ENCODE measurements around the gene OR52B4. TPM values are rescaled to one million over a fixed set of nuclear protein-coding genes. Genes with fewer than 3 reads are reported as not detected.
A peak's percentile ranks its signal among the peaks of the same experiment; 100 is the strongest.

OR52B4 gene
- total and polyA plus RNA-seq, 9 of the 15 experiments (the other 6 are each of a cell fraction or from before 2014, with no cell fraction given), result not detected

DNA sequence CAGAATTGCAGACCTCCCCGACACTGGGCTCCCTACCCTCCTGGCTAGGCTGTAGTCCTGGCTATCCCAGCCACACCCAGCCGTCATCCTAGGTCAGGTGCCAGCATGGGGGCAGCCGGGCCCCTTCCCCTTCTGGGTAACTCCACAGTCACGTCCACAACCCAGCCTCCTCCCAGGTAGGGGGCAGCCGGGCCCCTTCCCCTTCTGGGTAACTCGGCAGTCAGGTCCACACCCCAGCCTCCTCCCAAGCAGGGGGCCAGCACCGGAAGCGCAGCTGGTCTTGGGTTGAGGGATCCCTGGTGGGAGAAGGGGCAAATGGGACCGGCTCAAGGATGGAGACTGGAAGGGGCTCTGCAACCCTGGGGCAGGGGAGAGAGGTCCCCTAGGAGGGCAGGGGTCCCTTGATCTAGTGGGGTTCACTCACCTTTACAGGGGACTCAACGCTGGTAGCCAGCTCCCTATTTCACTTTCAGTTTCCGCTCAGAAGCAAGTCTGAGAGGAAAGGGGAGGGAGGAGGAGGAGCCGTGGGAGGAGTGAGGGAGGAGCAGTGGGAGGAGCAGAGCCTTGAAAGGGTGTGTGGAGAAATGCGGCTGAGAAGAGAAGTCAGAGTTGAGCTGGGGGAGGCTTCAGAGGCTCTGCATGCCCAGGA is 25.1 kb upstream of the OR52B4 start, which contains the start of gene TRIM21 (continued):
- TF ChIP-seq, protein P1, sequence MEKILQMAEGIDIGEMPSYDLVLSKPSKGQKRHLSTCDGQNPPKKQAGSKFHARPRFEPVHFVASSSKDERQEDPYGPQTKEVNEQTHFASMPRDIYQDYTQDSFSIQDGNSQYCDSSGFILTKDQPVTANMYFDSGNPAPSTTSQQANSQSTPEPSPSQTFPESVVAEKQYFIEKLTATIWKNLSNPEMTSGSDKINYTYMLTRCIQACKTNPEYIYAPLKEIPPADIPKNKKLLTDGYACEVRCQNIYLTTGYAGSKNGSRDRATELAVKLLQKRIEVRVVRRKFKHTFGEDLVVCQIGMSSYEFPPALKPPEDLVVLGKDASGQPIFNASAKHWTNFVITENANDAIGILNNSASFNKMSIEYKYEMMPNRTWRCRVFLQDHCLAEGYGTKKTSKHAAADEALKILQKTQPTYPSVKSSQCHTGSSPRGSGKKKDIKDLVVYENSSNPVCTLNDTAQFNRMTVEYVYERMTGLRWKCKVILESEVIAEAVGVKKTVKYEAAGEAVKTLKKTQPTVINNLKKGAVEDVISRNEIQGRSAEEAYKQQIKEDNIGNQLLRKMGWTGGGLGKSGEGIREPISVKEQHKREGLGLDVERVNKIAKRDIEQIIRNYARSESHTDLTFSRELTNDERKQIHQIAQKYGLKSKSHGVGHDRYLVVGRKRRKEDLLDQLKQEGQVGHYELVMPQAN (IDR thresholded peaks at IDR 0.05; ENCODE audit: borderline replicate concordance), result peak; percentile 43; the same call in 1 of the 2 replicates
- TF ChIP-seq SREBF2 (CRISPR knock-in tag; IDR thresholded peaks at IDR 0.05), result no peak
- TF ChIP-seq HCFC1 (IDR thresholded peaks at IDR 0.05; ENCODE audit: low read depth, low read length), result 0 out of 2 replicates have a peak, but pooled peaks have one; percentile 3
- TF ChIP-seq, protein P2, sequence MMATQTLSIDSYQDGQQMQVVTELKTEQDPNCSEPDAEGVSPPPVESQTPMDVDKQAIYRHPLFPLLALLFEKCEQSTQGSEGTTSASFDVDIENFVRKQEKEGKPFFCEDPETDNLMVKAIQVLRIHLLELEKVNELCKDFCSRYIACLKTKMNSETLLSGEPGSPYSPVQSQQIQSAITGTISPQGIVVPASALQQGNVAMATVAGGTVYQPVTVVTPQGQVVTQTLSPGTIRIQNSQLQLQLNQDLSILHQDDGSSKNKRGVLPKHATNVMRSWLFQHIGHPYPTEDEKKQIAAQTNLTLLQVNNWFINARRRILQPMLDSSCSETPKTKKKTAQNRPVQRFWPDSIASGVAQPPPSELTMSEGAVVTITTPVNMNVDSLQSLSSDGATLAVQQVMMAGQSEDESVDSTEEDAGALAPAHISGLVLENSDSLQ (IDR thresholded peaks at IDR 0.05), result peak; percentile 60
- TF ChIP-seq BRF1 (IDR thresholded peaks at IDR 0.05; ENCODE audit: borderline replicate concordance, extremely low read depth, insufficient read length), result no peak
- 0 out of 2 replicates have a peak, but pooled peaks have one; percentile 21 for TF ChIP-seq SMARCC2 (IDR thresholded peaks at IDR 0.05; ENCODE audit: low read depth)
- TF ChIP-seq MTA3 (IDR thresholded peaks at IDR 0.05; ENCODE audit: borderline replicate concordance), result peak; percentile 51; the same call in 1 of the 2 replicates
- TF ChIP-seq ASH1L (IDR thresholded peaks at IDR 0.05; ENCODE audit: borderline replicate concordance, low read depth, partially characterized antibody), result no peak
- TF ChIP-seq, protein P3, sequence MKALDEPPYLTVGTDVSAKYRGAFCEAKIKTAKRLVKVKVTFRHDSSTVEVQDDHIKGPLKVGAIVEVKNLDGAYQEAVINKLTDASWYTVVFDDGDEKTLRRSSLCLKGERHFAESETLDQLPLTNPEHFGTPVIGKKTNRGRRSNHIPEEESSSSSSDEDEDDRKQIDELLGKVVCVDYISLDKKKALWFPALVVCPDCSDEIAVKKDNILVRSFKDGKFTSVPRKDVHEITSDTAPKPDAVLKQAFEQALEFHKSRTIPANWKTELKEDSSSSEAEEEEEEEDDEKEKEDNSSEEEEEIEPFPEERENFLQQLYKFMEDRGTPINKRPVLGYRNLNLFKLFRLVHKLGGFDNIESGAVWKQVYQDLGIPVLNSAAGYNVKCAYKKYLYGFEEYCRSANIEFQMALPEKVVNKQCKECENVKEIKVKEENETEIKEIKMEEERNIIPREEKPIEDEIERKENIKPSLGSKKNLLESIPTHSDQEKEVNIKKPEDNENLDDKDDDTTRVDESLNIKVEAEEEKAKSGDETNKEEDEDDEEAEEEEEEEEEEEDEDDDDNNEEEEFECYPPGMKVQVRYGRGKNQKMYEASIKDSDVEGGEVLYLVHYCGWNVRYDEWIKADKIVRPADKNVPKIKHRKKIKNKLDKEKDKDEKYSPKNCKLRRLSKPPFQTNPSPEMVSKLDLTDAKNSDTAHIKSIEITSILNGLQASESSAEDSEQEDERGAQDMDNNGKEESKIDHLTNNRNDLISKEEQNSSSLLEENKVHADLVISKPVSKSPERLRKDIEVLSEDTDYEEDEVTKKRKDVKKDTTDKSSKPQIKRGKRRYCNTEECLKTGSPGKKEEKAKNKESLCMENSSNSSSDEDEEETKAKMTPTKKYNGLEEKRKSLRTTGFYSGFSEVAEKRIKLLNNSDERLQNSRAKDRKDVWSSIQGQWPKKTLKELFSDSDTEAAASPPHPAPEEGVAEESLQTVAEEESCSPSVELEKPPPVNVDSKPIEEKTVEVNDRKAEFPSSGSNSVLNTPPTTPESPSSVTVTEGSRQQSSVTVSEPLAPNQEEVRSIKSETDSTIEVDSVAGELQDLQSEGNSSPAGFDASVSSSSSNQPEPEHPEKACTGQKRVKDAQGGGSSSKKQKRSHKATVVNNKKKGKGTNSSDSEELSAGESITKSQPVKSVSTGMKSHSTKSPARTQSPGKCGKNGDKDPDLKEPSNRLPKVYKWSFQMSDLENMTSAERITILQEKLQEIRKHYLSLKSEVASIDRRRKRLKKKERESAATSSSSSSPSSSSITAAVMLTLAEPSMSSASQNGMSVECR (CRISPR knock-in tag; IDR thresholded peaks at IDR 0.05), result 0 out of 2 replicates have a peak, but pooled peaks have one; percentile 33
- TF ChIP-seq, protein P4, sequence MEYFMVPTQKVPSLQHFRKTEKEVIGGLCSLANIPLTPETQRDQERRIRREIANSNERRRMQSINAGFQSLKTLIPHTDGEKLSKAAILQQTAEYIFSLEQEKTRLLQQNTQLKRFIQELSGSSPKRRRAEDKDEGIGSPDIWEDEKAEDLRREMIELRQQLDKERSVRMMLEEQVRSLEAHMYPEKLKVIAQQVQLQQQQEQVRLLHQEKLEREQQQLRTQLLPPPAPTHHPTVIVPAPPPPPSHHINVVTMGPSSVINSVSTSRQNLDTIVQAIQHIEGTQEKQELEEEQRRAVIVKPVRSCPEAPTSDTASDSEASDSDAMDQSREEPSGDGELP (CRISPR knock-in tag; IDR thresholded peaks at IDR 0.05; ENCODE audit: borderline replicate concordance), result peak; percentile 59; the same call in 1 of the 2 replicates
- peak; percentile 46 for TF ChIP-seq PHF20 (IDR thresholded peaks at IDR 0.05; ENCODE audit: partially characterized antibody)
- TF ChIP-seq IRF2 (CRISPR knock-in tag; IDR thresholded peaks at IDR 0.05), result peak; percentile 88; the same call in 1 of the 2 replicates
- 0 out of 2 replicates have a peak, but pooled peaks have one; percentile 13 for TF ChIP-seq GABPB1 (CRISPR knock-in tag; IDR thresholded peaks at IDR 0.05)
- peak; percentile 49 for TF ChIP-seq POLR2B (IDR thresholded peaks at IDR 0.05; ENCODE audit: low read depth, partially characterized antibody)
- TF ChIP-seq SUPT5H (IDR thresholded peaks at IDR 0.05), result peak; percentile 75
- TF ChIP-seq GABPA (tag; conservative IDR thresholded peaks at IDR 0.05; ENCODE audit: low read depth), result peak; percentile 66
- 0 out of 2 replicates have a peak, but pooled peaks have one; percentile 32 for TF ChIP-seq TRIM28 (IDR thresholded peaks at IDR 0.05)
- no peak for TF ChIP-seq ZNF311 (CRISPR knock-in tag; IDR thresholded peaks at IDR 0.05)
- TF ChIP-seq ARID1B (IDR thresholded peaks at IDR 0.05), result peak; percentile 26; the same call in 1 of the 2 replicates
- 0 out of 2 replicates have a peak, but pooled peaks have one; percentile 18 for TF ChIP-seq L3MBTL2 (IDR thresholded peaks at IDR 0.05)
